MCF 10A (cell line): ENCODE measurements around the gene P2RX5. TPM values are rescaled to one million over a fixed set of nuclear protein-coding genes. Genes with fewer than 3 reads are reported as not detected.

Experiments
- BruUV-seq: library from RNA; stranded (reverse); fragments of 400-500 nt; replicated peaks from 2 replicates; lab custom pipeline; 2021; lab: Mats Ljungman, UMichigan
- CTCF ChIA-PET: fragments of 300-600 bp; sonication (Branson Sonifier 250); formaldehyde crosslinking; extraction: SDS; loops from one replicate; lab custom pipeline; 2021; ENCODE audit warnings: antibody characterized with exemption, inconsistent platforms; lab: Yijun Ruan, JAX
- POLR2A ChIA-PET: fragments of 300-600, 350-650 bp; sonication (Branson Sonifier 250); formaldehyde crosslinking; extraction: SDS; loops from one replicate; lab custom pipeline; 2020; ENCODE audit warnings: antibody characterized with exemption, inconsistent platforms; lab: Yijun Ruan, JAX
- DNase-seq: peaks from one replicate; pipeline ENCODE4 v3.0.0-alpha.2; 2018; ENCODE audit not compliant: unreplicated experiment
- H3K27ac Mint-ChIP-seq: one replicate; pipeline ENCODE4 v1.8.0; 2022; ENCODE audit warnings: mild to moderate bottlenecking, low read depth, mixed read lengths; ENCODE audit not compliant: unreplicated experiment
- H3K27me3 Mint-ChIP-seq: one replicate; pipeline ENCODE4 v1.8.0; 2022; ENCODE audit warnings: mixed read lengths; ENCODE audit not compliant: insufficient read depth, unreplicated experiment
- H3K36me3 Mint-ChIP-seq: one replicate; pipeline ENCODE4 v1.8.0; 2022; ENCODE audit warnings: mild to moderate bottlenecking, moderate library complexity, mixed read lengths; ENCODE audit not compliant: insufficient read depth, unreplicated experiment
- H3K4me1 Mint-ChIP-seq: one replicate; pipeline ENCODE4 v1.8.0; 2022; ENCODE audit warnings: mixed read lengths; ENCODE audit not compliant: insufficient read depth, unreplicated experiment
- H3K4me3 Mint-ChIP-seq: one replicate; pipeline ENCODE4 v1.8.0; 2022; ENCODE audit warnings: mild to moderate bottlenecking, moderate library complexity, mixed read lengths; ENCODE audit not compliant: unreplicated experiment
- H3K9me3 Mint-ChIP-seq: one replicate; pipeline ENCODE4 v1.8.0; 2022; ENCODE audit warnings: mixed read lengths; ENCODE audit not compliant: unreplicated experiment
- CTCF ChIP-seq: fragments of 200-600 bp; IDR thresholded peaks from one replicate; pipeline ENCODE4 v1.8.0; 2022; ENCODE audit warnings: antibody characterized with exemption, mild to moderate bottlenecking; ENCODE audit not compliant: unreplicated experiment
- intact Hi-C: fragments of 100-400 bp; cut with micrococcal nuclease; formaldehyde crosslinking; loops from 2 replicates; pipeline ENCODE4 v1.14.1; 2022
- total RNA-seq: library from RNA; stranded (reverse); gene quantifications from 2 replicates; pipeline ENCODE4 v1.2.3, GENCODE V29; 2022

P2RX5 gene
- total RNA-seq, 1 experiment from 2014 or later = 4.9 TPM

DNA sequence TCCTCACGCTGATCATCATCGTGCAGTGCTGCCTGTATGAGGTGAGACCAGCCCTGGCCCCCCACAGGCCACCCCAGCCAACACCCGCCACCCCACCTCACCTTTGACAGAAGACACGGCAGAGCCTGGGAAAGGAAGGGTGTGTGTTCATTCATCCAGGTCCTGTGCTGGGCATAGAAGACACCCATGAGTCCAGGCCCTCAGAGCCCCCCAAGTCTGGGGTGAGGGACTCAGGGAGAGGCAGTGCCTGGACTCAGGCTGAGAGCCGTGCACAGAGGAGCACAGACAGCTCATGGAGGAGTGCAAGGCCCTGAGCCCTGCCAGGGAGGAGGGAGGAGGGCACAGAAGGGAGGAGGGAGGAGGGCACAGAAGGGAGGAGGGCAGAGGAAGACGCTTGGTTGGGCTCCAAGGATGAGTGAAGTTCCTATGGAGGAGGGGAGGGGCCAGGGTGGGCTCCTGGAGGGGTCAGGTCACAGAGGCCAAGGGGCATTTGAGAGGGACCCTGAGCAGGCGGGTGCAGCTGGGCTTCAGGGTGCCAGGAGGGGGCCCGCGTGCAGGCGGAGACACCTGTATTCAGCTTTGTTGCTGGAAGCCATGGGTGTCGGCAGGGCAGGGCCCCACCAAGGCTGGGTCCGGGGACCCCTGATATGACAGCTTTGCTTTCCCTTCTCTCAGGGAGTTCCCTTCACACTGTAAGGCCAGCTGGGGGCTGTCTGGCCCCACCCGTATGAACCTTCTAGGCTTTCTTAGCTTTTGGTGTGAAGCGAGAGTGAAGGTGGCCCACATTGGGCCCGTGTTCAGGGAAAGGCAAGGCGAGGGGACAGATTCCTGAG is 39.0 kb downstream of the P2RX5 start:
- Mint-ChIP-seq H3K27me3 (no peaks in the 10 kb centered on the region), H3K27ac (no peak overlapping the region), H3K4me1 (peaks cover 6% of the 10 kb centered on the region), H3K9me3 (no peaks in the 10 kb centered on the region), H3K36me3 (peaks cover 25% of the 10 kb centered on the region), H3K4me3 (no peak overlapping the region)
- TF ChIP-seq CTCF = no peak
- no peak for DNase-seq
- CTCF ChIA-PET = interaction anchor here (0.6 to 1.8 kb wide), 2 partner anchors 9 to 26 kb away, joined by 3 to 6 read pairs; no protein-coding TSS in a partner anchor
- no TSS peak for BruUV-seq
- intact Hi-C loops = no loop called here
- POLR2A ChIA-PET = interaction anchor here (4.8 kb wide), 1 partner anchor 11 kb away, joined by 34 read pairs; the partner anchor contains the start of genes EMC6 and TAX1BP3

DNA sequence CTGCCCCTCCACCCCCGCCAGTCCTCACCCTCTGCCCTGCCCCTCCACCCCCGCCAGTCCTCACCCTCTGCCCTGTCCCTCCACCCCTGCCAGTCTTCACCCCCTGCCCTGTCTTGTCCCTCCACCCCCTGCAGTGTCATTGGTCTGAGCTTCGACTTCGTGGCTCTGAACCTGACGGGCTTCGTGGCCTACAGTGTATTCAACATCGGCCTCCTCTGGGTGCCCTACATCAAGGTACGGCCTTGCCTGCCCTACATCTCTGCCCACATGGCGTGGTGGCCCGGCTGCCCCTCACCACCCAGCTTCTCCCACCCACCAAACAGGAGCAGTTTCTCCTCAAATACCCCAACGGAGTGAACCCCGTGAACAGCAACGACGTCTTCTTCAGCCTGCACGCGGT is 39.6 kb downstream of the P2RX5 start:
- intact Hi-C loops = no loop called here
- Mint-ChIP-seq H3K27ac (no peak overlapping the region), H3K9me3 (no peaks in the 10 kb centered on the region), H3K27me3 (no peaks in the 10 kb centered on the region), H3K4me1 (peaks cover 6% of the 10 kb centered on the region), H3K36me3 (peaks cover 20% of the 10 kb centered on the region), H3K4me3 (no peak overlapping the region)
- ChIA-PET POLR2A (no interaction called here), CTCF (no interaction called here)
- no peak for DNase-seq
- BruUV-seq = no TSS peak
- TF ChIP-seq CTCF = no peak

DNA sequence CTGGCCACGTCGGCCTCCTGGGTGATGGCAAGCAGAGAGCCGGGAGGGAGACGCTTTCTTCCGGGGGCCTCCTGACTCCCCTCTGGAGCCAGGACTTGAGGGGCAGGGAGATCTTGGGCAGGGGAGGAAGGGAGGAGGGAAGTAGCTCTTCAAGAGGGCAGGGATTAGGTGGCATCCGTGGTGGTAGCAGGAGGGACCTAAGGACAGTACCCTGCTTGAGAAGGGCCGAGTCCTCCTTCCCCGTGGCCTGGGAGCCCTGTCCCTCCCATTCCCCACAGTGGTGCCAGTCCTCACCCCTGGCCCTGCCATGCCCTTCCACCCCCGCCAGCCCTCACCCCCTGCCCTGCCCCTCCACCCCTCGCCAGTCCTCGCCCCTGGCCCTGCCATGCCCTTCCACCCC is 40.2 kb downstream of the P2RX5 start:
- no peak for DNase-seq
- Mint-ChIP-seq H3K36me3 (peaks cover 14% of the 10 kb centered on the region), H3K9me3 (no peaks in the 10 kb centered on the region), H3K4me3 (no peak overlapping the region), H3K27me3 (no peaks in the 10 kb centered on the region), H3K4me1 (peaks cover 6% of the 10 kb centered on the region), H3K27ac (no peak overlapping the region)
- no TSS peak for BruUV-seq
- TF ChIP-seq CTCF = no peak
- intact Hi-C loops = no loop called here
- ChIA-PET CTCF (no interaction called here), POLR2A (interaction anchor here (2.1 kb wide), 1 partner anchor 19 kb away, joined by 9 read pairs; the partner anchor contains the start of genes CTNS and SHPK)

DNA sequence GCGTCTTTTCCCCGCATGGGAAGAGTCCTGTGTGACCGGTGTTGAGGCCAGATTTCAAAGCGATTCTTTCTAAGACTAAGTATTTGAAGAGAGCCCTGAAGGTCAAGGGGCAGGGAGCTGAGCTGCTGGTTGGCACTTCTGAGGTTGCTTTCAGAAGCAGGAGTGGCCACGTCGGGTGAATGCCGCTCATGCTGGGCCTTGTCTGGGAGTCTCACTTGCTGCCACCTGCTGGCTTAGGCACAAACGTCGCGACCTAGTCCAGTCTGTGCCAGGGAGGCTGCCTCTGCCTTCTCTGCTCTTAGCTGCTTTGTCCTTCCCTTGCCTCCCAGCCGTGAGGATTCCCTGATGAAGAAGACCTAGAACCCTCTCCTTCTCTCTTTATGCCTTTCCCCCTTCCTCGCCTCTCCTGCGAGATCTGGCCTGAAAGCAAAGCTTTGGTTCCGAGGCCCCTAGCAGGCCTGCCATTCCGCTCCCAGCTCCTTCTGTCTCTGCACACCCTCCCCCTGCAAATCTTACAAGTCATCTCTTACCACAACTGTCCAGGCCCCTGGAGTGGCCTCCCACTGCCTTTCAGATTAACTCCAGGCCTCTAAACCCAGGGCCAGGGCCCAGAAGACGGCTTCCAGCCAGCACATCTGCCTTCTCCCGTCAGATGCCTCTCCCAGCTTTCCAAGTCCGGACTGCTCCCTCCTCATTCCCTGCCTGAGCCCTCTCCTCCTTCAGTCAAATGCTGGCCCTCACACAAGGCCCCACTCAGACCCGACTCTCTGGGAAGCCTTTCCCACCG is 48.0 kb downstream of the P2RX5 start:
- Mint-ChIP-seq H3K9me3 (no peaks in the 10 kb centered on the region), H3K27me3 (no peaks in the 10 kb centered on the region), H3K27ac (no peak overlapping the region), H3K4me3 (no peak overlapping the region), H3K36me3 (peaks cover 11% of the 10 kb centered on the region), H3K4me1 (no peaks in the 10 kb centered on the region)
- BruUV-seq = no TSS peak
- DNase-seq = peak; percentile 58
- CTCF ChIA-PET = interaction anchor here (0.5 to 3.6 kb wide), 21 partner anchors 9 to 819 kb away, joined by 3 to 18 read pairs (median 4); partner anchors contain the start of gene ASPA
- TF ChIP-seq CTCF = peak; percentile 56
- POLR2A ChIA-PET = interaction anchor here (1.0 to 1.7 kb wide), 2 partner anchors 11 to 599 kb away, joined by 4 to 6 read pairs; partner anchors contain the start of gene CTNS
- intact Hi-C loops = loop anchor here (5.0 kb wide), 1 partner anchor 821 kb away; no protein-coding TSS in a partner anchor
